Pancreas (tissue), 10 donors: ENCODE results near the gene VPS9D1. TPM values are rescaled to one million over a fixed set of nuclear protein-coding genes. Genes with fewer than 3 reads are reported as not detected.

Experiments
- ATAC-seq, 4 donors: fragments of 200-7000 bp; cut with Tn5 transposase; one replicate each; pipeline versions ENCODE4 v1.8.0 to v1.9.1; 2020; ENCODE audit warnings: mild to moderate bottlenecking in 4 of 4, moderate library complexity in 4 of 4
- DNase-seq, 6 donors: peaks; one replicate each; pipeline ENCODE4 v3.0.0-alpha.2; 2020
- FAIRE-seq: peaks from 2 replicates; lab custom pipeline; 2012; peaks lifted over from hg19 to GRCh38; lab: Jason Lieb, UNC
- H3K27ac ChIP-seq, 4 donors: fragments of 200-600 bp; sonication (generic); 1 replicate in 3 of 4; 2 replicates in 1 of 4; pipeline versions ENCODE4 v1.5.0 to v1.8.0; 2020
- H3K27me3 ChIP-seq, 4 donors: fragments of 200-600 bp; one replicate each; pipeline ENCODE4 v1.8.0; 2021
- H3K36me3 ChIP-seq, 3 donors: fragments of 200-600 bp; sonication (generic) in 1 of 3; one replicate each; pipeline versions ENCODE4 v1.5.0 to v1.8.0; 2020 to 2021
- H3K4me1 ChIP-seq, 3 donors: fragments of 200-600 bp; one replicate each; pipeline ENCODE4 v1.8.0; 2021
- H3K4me3 ChIP-seq, 4 donors: fragments of 200-600 bp; sonication (generic) in 2 of 4; one replicate each; pipeline versions ENCODE4 v1.5.0 to v1.8.0; 2020 to 2021
- H3K9me3 ChIP-seq, 4 donors: fragments of 200-600 bp; one replicate each; pipeline ENCODE4 v1.8.0; 2021
- CTCF ChIP-seq, 4 donors: fragments of 200-600 bp; sonication (generic) in 3 of 4; IDR thresholded peaks; one replicate each; pipeline versions ENCODE4 v1.5.0 to v1.8.0; 2021; ENCODE audit warnings: antibody characterized with exemption in 4 of 4
- WGBS, 2 donors: extraction: QIAGEN DNeasy Blood & Tissue Kit; methylation state at CpG; one replicate each; pipeline ENCODE4 v1.1.7; 2013; 5-methylcytosine and 5-hydroxymethylcytosine counted together
- intact Hi-C, 3 donors: fragments of 100-400 bp; cut with DNase I; formaldehyde crosslinking; loops; one replicate each; pipeline versions ENCODE4 v1.11.1 to v1.14.2; 2022
- polyA plus RNA-seq, 2 donors: library from polyadenylated mRNA; stranded (reverse); fragments of 200-250 nt; gene quantifications; one replicate each; pipeline ENCODE4 v1.2.3, GENCODE V29; 2013
- total RNA-seq, 6 donors: library from RNA; stranded (reverse); fragmentation: NEBNext Ultra II Directional in 4 of 6; extraction: Animal tissue kit (Norgen Biotek cat#: 25700) in 4 of 6; gene quantifications; one replicate each; pipeline versions ENCODE4 v1.2.1 to v1.2.4, GENCODE V29; 2021 to 2023
- donor health status: healthy with polysubstance abuse.
- donor health status: DM: no; HTN: no; CAD: no; lungs with moderate emphysema.
- donor health status: DM: no; HTN: no; CAD: no.
- donor health status: control.
- donor health status: control.
- donor health status: Bipolar disorder and iron deficiency.
- donor health status: DM: yes; HTN: yes; CAD: no.
- donor health status: DM: no; HTN: no; CAD: no.
- donor health status: DM: no; HTN: no; CAD: no.
- donor health status: DM: yes; HTN: yes; CAD: no.

Gene VPS9D1
- total and polyA plus RNA-seq, 8 donors: 3.9 to 30.1 (median 6.4) TPM

GRCh38 chr16:89761304-89761922 is 40.7 kb upstream of the VPS9D1 start:
- Histone ChIP-seq H3K36me3 (no peaks in the 10 kb centered on the region), H3K4me3 (no peak overlapping the region), H3K27ac (no peak overlapping the region), H3K27me3 (no peaks in the 10 kb centered on the region), H3K9me3 (no peaks in the 10 kb centered on the region), H3K4me1 (no peaks in the 10 kb centered on the region)
- WGBS, 2 donors: 89 to 93% methylated on average over 17 of the region's 17 CpGs
- ATAC-seq: no peak
- no peak for FAIRE-seq
- no peak for TF ChIP-seq CTCF (IDR thresholded peaks at IDR 0.05)
- DNase-seq: no peak
- intact Hi-C loops: no loop called here

GRCh38 chr16:89759746-89760340 is 39.1 kb upstream of the VPS9D1 start:
- FAIRE-seq (no peak), DNase-seq (no peak), ATAC-seq (peak in 1 of 4 donors; percentile 29)
- Histone ChIP-seq H3K36me3 (no peaks in the 10 kb centered on the region), H3K27ac (no peak overlapping the region), H3K4me3 (no peak overlapping the region), H3K27me3 (no peaks in the 10 kb centered on the region), H3K4me1 (no peaks in the 10 kb centered on the region), H3K9me3 (no peaks in the 10 kb centered on the region)
- WGBS, 2 donors: 86 to 90% methylated on average over 26 of the region's 26 CpGs
- intact Hi-C loops: no loop called here
- no peak for TF ChIP-seq CTCF (IDR thresholded peaks at IDR 0.05)

DNA sequence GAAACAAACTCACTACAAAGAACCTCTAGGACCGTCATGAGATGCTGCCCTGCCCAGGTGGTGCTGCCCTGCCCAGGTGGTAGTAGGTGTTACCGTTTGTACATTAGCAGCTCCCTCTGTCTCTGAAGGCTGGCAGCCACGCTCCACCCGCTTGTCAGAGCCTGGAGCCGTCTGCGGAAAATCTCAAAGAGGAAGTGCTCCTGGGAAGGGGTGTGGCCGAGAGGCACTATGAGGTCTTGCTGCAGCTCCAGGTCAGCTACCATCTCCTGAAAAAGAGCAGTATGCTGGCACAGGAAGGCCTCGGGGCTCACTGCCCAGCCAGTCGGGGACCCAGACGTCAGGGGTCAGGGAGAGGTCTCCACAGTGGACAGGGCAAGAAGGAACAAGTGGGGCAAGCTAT is 28.9 kb upstream of the VPS9D1 start:
- H3K27ac ChIP-seq: no peak overlapping the region
- DNase-seq (no peak), ATAC-seq (peak in 3 of 4 donors; percentile 50 to 52 (median 51)), FAIRE-seq (no peak)
- no peaks in the 10 kb centered on the region for H3K27me3 ChIP-seq
- intact Hi-C loops: loop anchor here in 2 of 3 donors (5.0 to 10.0 kb wide), 2 partner anchors 105 to 108 kb away; no protein-coding TSS in a partner anchor
- no peaks in the 10 kb centered on the region for H3K36me3 ChIP-seq
- H3K4me3 ChIP-seq: no peak overlapping the region
- H3K4me1 ChIP-seq: no peaks in the 10 kb centered on the region
- H3K9me3 ChIP-seq: no peaks in the 10 kb centered on the region
- WGBS, 2 donors: 80 to 89% methylated on average over 10 of the region's 10 CpGs
- TF ChIP-seq CTCF (IDR thresholded peaks at IDR 0.05): no peak

GRCh38 chr16:89748921-89749320 is 28.2 kb upstream of the VPS9D1 start:
- Histone ChIP-seq H3K4me3 (no peak overlapping the region), H3K4me1 (no peaks in the 10 kb centered on the region), H3K36me3 (no peaks in the 10 kb centered on the region), H3K27me3 (no peaks in the 10 kb centered on the region), H3K27ac (no peak overlapping the region), H3K9me3 (no peaks in the 10 kb centered on the region)
- no peak for TF ChIP-seq CTCF (IDR thresholded peaks at IDR 0.05)
- ATAC-seq (no peak), DNase-seq (no peak), FAIRE-seq (no peak)
- 94 to 96% methylated on average over 11 of the region's 11 CpGs for WGBS, 2 donors
- intact Hi-C loops: loop anchor here in 2 of 3 donors (5.0 to 10.0 kb wide), 2 partner anchors 106 to 108 kb away; no protein-coding TSS in a partner anchor

DNA sequence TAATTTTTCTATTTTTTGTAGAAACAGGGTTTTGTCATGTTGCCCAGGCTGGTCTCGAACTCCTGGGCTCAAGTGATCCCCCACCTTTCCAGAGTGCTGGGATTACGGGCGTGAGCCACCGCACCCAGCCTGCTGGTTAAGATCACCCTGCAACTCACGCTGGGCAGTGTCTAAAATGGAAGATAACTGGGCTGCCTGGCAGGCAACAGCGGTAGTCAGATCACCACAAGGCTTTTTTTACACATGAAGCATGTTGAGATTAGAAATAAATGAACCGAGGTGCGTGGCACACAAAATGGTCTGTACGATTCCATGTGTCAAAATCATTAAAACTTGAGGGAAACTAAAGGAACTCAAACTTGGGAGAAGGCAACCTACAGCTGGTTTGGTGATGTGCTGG is 27.4 kb upstream of the VPS9D1 start:
- intact Hi-C loops: loop anchor here in 2 of 3 donors (5.0 to 10.0 kb wide), 2 partner anchors 107 to 109 kb away; no protein-coding TSS in a partner anchor
- ATAC-seq: no peak
- no peaks in the 10 kb centered on the region for H3K27me3 ChIP-seq
- H3K4me1 ChIP-seq: no peaks in the 10 kb centered on the region
- TF ChIP-seq CTCF (IDR thresholded peaks at IDR 0.05): no peak
- FAIRE-seq: no peak
- H3K36me3 ChIP-seq: no peaks in the 10 kb centered on the region
- no peak for DNase-seq
- 97 to 98% methylated on average over 9 of the region's 9 CpGs for WGBS, 2 donors
- no peak overlapping the region for H3K27ac ChIP-seq
- H3K9me3 ChIP-seq: no peaks in the 10 kb centered on the region
- H3K4me3 ChIP-seq: no peak overlapping the region
